GM12878 (cell line): ENCODE data around the gene EPAS1. TPM values are rescaled to one million over a fixed set of nuclear protein-coding genes. Genes with fewer than 3 reads are reported as not detected.
A peak's percentile ranks its signal among the peaks of the same experiment; 100 is the strongest.

Experiments used
- CEBPZ ChIP-seq: fragments of 150-350 bp; IDR thresholded peaks from 2 replicates; pipeline ENCODE4 v1.6.1; 2016; ENCODE audit warnings: low read depth, low read length
- DPF2 ChIP-seq: fragments of 450-650 bp; IDR thresholded peaks from 2 replicates; pipeline ENCODE4 v1.6.1; 2017; ENCODE audit warnings: mild to moderate bottlenecking
- E2F4 ChIP-seq: IDR thresholded peaks from 2 replicates; pipeline ENCODE4 v1.6.1; 2012; ENCODE audit warnings: low read depth, low read length, improper control_type of control experiment
- EED ChIP-seq: sonication (generic); IDR thresholded peaks from 2 replicates; pipeline ENCODE4 v1.6.1; 2016; ENCODE audit warnings: antibody characterized with exemption, low read depth
- FOXK2 ChIP-seq: fragments of 450-650 bp; IDR thresholded peaks from 2 replicates; pipeline ENCODE4 v1.6.1; 2017; ENCODE audit warnings: mild to moderate bottlenecking, moderate library complexity
- FOXM1 ChIP-seq: IDR thresholded peaks from 2 replicates; pipeline ENCODE4 v1.6.1; 2012; ENCODE audit warnings: low read depth, mild to moderate bottlenecking, inconsistent platforms, low read length, moderate library complexity
- GATAD2B ChIP-seq: fragments of 450-650 bp; conservative IDR thresholded peaks from 2 replicates; pipeline ENCODE4 v1.6.1; 2017; ENCODE audit warnings: low read depth, mild to moderate bottlenecking, moderate library complexity
- HDGF ChIP-seq: fragments of 450-650 bp; IDR thresholded peaks from 2 replicates; pipeline ENCODE4 v1.6.1; 2016; ENCODE audit warnings: antibody characterized with exemption
- IKZF1 ChIP-seq: fragments of 450-650 bp; conservative IDR thresholded peaks from 2 replicates; pipeline ENCODE4 v1.6.1; 2017; ENCODE audit warnings: antibody characterized with exemption, mild to moderate bottlenecking
- KAT2A ChIP-seq: conservative IDR thresholded peaks from 2 replicates; pipeline ENCODE4 v1.6.1; 2011; ENCODE audit warnings: low read depth, low read length; ENCODE audit not compliant: control insufficient read depth
- NBN ChIP-seq: fragments of 450-650 bp; IDR thresholded peaks from 2 replicates; pipeline ENCODE4 v1.6.1; 2016
- NFIC ChIP-seq: IDR thresholded peaks from 2 replicates; pipeline ENCODE4 v1.6.1; 2012; ENCODE audit warnings: low read depth, mild to moderate bottlenecking, inconsistent platforms, low read length, moderate library complexity
- NRF1 ChIP-seq: conservative IDR thresholded peaks from 2 replicates; pipeline ENCODE4 v1.6.1; 2011; ENCODE audit warnings: mild to moderate bottlenecking, low read depth, low read length, improper control_type of control experiment
- RCOR1 ChIP-seq: conservative IDR thresholded peaks from 2 replicates; pipeline ENCODE4 v1.6.1; 2012; ENCODE audit warnings: low read depth, low read length, improper control_type of control experiment
- RELB ChIP-seq: fragments of 450-650 bp; IDR thresholded peaks from 2 replicates; pipeline ENCODE4 v1.6.1; 2017; ENCODE audit warnings: low read depth, mild to moderate bottlenecking, moderate library complexity
- RUNX3 ChIP-seq: IDR thresholded peaks from 2 replicates; pipeline ENCODE4 v1.6.1; 2012; ENCODE audit warnings: low read length, inconsistent platforms
- SIX5 ChIP-seq: IDR thresholded peaks from 2 replicates; pipeline ENCODE4 v1.6.1; 2011; ENCODE audit warnings: mild to moderate bottlenecking, low read depth, low read length, moderate library complexity; ENCODE audit not compliant: severe bottlenecking
- SREBF2 ChIP-seq: IDR thresholded peaks from 2 replicates; pipeline ENCODE4 v1.6.1; 2012; ENCODE audit warnings: mild to moderate bottlenecking, low read length
- TBL1XR1 ChIP-seq: IDR thresholded peaks from 2 replicates; pipeline ENCODE4 v1.6.1; 2012; ENCODE audit warnings: low read depth, low read length, improper control_type of control experiment
- WRNIP1 ChIP-seq: IDR thresholded peaks from 2 replicates; pipeline ENCODE4 v1.6.1; 2011; ENCODE audit warnings: low read depth, low read length, improper control_type of control experiment, borderline replicate concordance
- YBX1 ChIP-seq: fragments of 450-650 bp; IDR thresholded peaks from 2 replicates; pipeline ENCODE4 v1.6.1; 2016; ENCODE audit warnings: antibody characterized with exemption
- ZBTB40 ChIP-seq: fragments of 450-650 bp; IDR thresholded peaks from 2 replicates; pipeline ENCODE4 v1.6.1; 2016; ENCODE audit warnings: mild to moderate bottlenecking, moderate library complexity, borderline replicate concordance
- ZNF207 ChIP-seq: fragments of 450-650 bp; IDR thresholded peaks from 2 replicates; pipeline ENCODE4 v1.6.1; 2014; ENCODE audit warnings: antibody characterized with exemption, mild to moderate bottlenecking, borderline replicate concordance
- ZZZ3 ChIP-seq: IDR thresholded peaks from 2 replicates; pipeline ENCODE4 v1.6.1; 2011; ENCODE audit warnings: low read depth; ENCODE audit not compliant: control insufficient read depth, insufficient read length
- polyA plus RNA-seq, 11 experiments: library from polyadenylated mRNA; depleted of rRNA in 4 of 11; unstranded in 6 of 11; stranded (reverse) in 5 of 11; fragments of >200 nt; fragmentation: Nextera tagmentation in 4 of 11; fragmentation: Illumina TruSeq in 1 of 11; extraction: Ambion mirVana in 4 of 11; extraction: Trizol in 1 of 11; gene quantifications; 1 replicate in 1 of 11; 2 replicates in 10 of 11; pipeline versions ENCODE4 v1.2.1 to v1.2.3, GENCODE V29; 2011 to 2016; ENCODE audit warnings: inconsistent platforms in 2 of 11, missing spikeins in 2 of 11, low read depth in 1 of 11
- total RNA-seq, 4 experiments: library from RNA; depleted of rRNA in 3 of 4; stranded (reverse); fragments of >200 nt in 3 of 4; fragmentation: Illumina TruSeq in 1 of 4; extraction: Trizol in 1 of 4; gene quantifications; 2 replicates each; pipeline versions ENCODE4 v1.2.1 to v1.2.3, GENCODE V29; 2013 to 2021

Gene EPAS1
- total and polyA plus RNA-seq, 10 of the 15 experiments (the other 5 are each of a cell fraction or from before 2014, with no cell fraction given): 0.11 to 22.0 (median 1.3) TPM; not detected in 1

- TF ChIP-seq FOXK2: no peak
- TF ChIP-seq NRF1: no peak
- TF ChIP-seq FOXM1: no peak
- TF ChIP-seq CEBPZ: no peak
- no peak for TF ChIP-seq ZNF207
- TF ChIP-seq RUNX3: 0 out of 2 replicates have a peak, but pooled peaks have one; percentile 30
- peak; percentile 83 for TF ChIP-seq IKZF1
- peak; percentile 52; the same call in 1 of the 2 replicates for TF ChIP-seq DPF2
- TF ChIP-seq GATAD2B: no peak
- 0 out of 2 replicates have a peak, but pooled peaks have one; percentile 51 for TF ChIP-seq RELB
- TF ChIP-seq KAT2A: no peak
- no peak for TF ChIP-seq NBN
- no peak for TF ChIP-seq NFIC
- peak; percentile 46; the same call in 1 of the 2 replicates for TF ChIP-seq EED
- no peak for TF ChIP-seq RCOR1
- TF ChIP-seq TBL1XR1: no peak
- TF ChIP-seq E2F4: no peak
- TF ChIP-seq ZBTB40: no peak
- no peak for TF ChIP-seq YBX1
- no peak for TF ChIP-seq HDGF
- no peak for TF ChIP-seq WRNIP1
- no peak for TF ChIP-seq SREBF2
- TF ChIP-seq SIX5: no peak
- TF ChIP-seq ZZZ3: no peak
These were observed 138.1 kb downstream of the EPAS1 start (continued) for GRCh38 chr2:46435353-46435752.
